ENCODE results near the gene TMEM100.
A peak's percentile ranks its signal among the peaks of the same experiment; 100 is the strongest.

The TMEM100 gene

DNA sequence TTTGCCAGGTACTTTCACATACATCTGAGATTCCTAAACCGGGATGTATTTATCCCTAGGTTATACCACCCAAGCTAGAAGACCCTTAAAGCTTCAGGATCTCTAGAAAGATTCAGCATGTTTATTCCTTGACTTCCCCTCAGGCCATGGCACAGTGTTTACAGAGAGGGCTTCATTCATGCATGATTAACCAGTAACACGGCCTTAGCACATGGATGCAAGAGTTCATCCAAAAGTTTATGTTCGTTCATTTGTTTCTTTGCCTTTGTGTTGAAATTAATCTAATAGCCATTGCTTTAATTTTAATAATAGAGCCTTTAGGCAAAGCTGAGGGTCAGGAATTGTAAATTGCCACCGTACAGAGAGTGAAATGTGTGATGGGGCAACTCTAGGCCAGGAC is 41.9 kb upstream of the TMEM100 start:
- TF ChIP-seq, protein P1, sequence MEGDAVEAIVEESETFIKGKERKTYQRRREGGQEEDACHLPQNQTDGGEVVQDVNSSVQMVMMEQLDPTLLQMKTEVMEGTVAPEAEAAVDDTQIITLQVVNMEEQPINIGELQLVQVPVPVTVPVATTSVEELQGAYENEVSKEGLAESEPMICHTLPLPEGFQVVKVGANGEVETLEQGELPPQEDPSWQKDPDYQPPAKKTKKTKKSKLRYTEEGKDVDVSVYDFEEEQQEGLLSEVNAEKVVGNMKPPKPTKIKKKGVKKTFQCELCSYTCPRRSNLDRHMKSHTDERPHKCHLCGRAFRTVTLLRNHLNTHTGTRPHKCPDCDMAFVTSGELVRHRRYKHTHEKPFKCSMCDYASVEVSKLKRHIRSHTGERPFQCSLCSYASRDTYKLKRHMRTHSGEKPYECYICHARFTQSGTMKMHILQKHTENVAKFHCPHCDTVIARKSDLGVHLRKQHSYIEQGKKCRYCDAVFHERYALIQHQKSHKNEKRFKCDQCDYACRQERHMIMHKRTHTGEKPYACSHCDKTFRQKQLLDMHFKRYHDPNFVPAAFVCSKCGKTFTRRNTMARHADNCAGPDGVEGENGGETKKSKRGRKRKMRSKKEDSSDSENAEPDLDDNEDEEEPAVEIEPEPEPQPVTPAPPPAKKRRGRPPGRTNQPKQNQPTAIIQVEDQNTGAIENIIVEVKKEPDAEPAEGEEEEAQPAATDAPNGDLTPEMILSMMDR (IDR thresholded peaks at IDR 0.05) = no peak
- peak overlapping the region in 1 of 2 donors; percentile 54 for H3K27ac ChIP-seq
- H3K4me3 ChIP-seq = no peak overlapping the region
- no peak for DNase-seq (ENCODE audit: low spot score)

DNA sequence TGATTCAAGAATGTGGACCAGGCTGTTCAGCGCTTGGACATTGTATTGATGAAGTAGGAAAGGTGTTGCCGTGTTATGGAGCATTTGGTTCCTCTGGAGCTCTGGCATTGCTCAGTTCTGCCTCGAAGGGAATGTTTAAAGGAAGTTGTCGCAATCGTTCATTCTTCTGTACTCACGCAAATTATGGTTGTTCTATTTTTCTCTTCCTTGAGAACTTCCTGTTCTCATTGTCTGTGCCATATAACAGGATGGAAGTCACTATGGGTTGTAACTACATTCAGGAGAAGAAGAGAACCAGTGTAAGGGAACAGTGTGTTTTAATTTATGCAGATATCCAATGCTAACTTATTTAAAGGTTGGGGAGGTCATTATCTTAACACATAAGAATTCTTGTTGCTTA is 41.2 kb upstream of the TMEM100 start:
- H3K27ac ChIP-seq = peak overlapping the region in 1 of 2 donors; percentile 54
- TF ChIP-seq, protein P1 (IDR thresholded peaks at IDR 0.05) = no peak
- no peak for DNase-seq (ENCODE audit: low spot score)
- no peak overlapping the region for H3K4me3 ChIP-seq

DNA sequence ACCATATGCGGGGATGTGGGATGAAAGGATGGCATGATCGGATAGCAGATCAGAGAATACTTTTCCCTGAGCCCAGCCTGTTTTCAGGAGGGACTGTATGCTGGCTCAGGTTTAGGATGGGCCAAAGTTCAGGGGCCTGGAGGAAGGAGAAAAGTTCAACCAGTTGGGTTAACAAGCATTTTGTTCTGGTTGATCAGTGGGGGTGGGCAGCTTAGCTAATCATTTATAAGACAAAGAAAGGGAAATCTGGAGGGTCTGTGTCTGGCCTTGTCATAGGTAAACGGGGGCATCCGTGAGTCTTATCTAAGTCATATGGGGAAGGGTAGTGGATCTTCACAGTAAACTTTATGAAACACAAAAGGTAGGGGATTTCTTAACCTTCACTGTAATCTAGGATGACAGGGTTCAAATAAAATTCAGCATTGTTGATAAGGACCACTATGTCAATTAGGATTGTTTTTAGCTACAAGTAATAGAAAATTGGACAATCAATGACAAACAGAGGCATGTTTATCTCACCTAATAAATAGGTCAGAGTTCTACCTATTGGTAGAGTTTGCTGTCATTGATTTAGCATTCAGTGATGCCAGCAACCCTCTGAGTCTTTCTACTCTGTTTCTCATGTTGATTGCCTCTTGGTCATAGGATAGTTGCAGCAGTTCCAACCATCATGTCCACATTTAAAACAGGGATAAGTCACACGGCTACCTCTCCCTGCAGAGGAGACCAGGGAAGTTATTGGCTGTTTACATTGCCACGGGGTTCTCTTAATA is 39.6 kb upstream of the TMEM100 start:
- H3K27ac ChIP-seq = no peak overlapping the region
- H3K4me3 ChIP-seq = no peak overlapping the region
- DNase-seq (ENCODE audit: low spot score) = no peak
- TF ChIP-seq, protein P1 (IDR thresholded peaks at IDR 0.05) = no peak

DNA sequence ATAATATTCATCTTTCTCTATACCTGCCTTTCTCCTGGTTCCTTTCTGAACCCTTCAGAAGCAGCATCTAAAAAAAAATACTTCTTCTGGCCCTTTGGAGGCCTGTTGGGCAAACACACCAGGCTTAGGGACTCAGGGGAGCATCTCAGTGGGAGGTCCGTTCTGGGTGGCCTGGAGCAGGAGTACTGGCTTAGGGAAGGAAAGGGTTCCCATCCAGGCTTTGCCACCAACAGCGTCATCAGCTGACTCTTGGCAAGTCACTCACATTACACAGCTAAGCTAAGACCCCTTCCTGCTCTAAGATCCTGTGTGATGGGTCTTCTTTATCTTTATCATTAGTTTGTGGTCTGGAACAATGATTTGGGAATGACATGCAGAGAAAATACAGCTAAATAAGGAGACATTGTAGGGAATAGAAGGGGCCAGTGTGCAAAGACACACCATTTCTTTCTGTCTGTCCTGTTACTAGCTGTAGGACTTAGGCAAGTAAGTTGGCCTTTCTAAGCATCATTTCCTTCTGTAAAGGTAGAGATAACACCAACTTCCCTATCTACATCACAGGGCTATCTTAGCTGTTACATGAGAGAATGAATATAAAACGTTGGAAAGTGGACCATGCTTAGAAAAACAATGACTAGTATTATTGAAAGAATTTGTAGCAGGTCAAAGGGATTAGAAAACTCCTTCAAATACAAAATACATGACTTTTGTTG is 38.1 kb upstream of the TMEM100 start:
- DNase-seq (ENCODE audit: low spot score) = no peak
- TF ChIP-seq, protein P1 (IDR thresholded peaks at IDR 0.05) = no peak
- Histone ChIP-seq H3K27ac (peak overlapping the region in 1 of 2 donors; percentile 31), H3K4me3 (no peak overlapping the region)

DNA sequence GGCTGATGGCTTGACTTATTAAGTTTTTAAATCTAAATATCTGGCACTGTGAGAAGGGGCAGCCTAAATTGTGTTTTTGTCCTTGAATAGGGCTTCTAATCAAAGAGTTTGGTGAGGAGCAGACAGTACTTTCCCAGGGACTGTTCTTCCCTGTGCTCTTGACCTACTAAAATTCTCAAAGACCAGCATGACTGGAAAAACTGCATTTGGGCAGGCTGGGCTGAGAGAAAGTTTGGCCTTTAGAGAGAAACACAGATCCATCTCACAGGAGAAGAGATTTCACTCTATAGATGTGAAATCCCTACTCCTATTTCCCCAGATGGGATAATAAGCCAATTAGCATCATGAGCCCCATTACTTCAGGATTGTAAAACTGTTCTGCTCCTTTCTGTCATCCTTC is 35.5 kb upstream of the TMEM100 start:
- H3K27ac ChIP-seq = no peak overlapping the region
- TF ChIP-seq, protein P1 (IDR thresholded peaks at IDR 0.05) = no peak
- no peak overlapping the region for H3K4me3 ChIP-seq
- no peak for DNase-seq (ENCODE audit: low spot score)

DNA sequence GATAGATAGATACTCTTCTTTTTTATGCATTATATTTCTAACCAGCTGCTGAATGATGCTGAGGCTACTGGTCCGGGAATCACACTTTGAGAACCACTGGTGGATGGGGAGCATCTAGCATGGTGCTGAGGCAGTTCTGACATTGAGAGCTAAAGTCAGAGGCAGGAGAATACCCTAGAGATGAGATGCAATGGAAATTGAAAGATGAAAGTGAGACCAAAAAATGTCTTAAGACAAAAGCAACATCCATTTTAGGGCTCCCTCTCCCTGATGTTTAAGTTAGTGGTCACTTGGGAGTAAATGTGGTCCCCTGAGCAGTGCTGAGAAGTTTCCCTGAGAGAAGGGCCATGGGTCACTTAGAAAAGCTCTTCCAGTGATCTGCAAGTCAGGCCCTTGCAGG is 35.0 kb upstream of the TMEM100 start:
- no peak for DNase-seq (ENCODE audit: low spot score)
- no peak overlapping the region for H3K4me3 ChIP-seq
- H3K27ac ChIP-seq = no peak overlapping the region
- TF ChIP-seq, protein P1 (IDR thresholded peaks at IDR 0.05) = no peak

DNA sequence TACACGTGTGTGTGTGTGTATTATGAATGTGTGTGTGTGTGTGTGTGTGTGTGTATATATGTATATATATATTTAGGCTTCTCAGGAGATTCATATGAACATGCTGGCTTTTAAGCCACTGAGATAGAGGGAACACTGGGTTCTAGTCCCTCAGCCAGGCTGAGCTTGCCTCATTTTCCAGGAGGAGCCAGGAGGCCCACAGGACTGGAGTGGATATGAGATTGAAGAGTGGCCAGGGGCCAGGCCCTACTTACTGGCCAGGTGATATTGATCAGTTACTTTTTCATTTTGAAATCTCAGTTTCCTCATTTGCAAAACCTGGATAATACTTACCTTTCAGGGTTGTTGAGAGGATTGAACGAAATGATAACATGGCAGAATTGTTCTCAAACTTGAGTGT is 34.0 kb upstream of the TMEM100 start:
- Histone ChIP-seq H3K4me3 (no peak overlapping the region), H3K27ac (no peak overlapping the region)
- TF ChIP-seq, protein P1 (IDR thresholded peaks at IDR 0.05) = no peak
- no peak for DNase-seq (ENCODE audit: low spot score)

Data from coronary artery (tissue), 2 donors.